Fibroblast of skin of scalp (primary cell): Measurements from ENCODE around the gene FES.
A peak's percentile ranks its signal among the peaks of the same experiment; 100 is the strongest.
"Not testable (repeated sequence)": the region's sequence is repeated elsewhere in the genome, so short reads cannot be mapped to it uniquely, and the experiment has no call there.

ENCODE experiments used
- DNase-seq: peaks from one replicate; pipeline ENCODE4 v3.0.0-alpha.2; 2013

FES gene

GRCh38 chr15:90862487-90862886 lies 21.8 kb upstream of the FES start:
- no peak for DNase-seq

- no peak for DNase-seq
These were observed 21.1 kb upstream of the FES start for GRCh38 chr15:90862964-90863778.

DNA sequence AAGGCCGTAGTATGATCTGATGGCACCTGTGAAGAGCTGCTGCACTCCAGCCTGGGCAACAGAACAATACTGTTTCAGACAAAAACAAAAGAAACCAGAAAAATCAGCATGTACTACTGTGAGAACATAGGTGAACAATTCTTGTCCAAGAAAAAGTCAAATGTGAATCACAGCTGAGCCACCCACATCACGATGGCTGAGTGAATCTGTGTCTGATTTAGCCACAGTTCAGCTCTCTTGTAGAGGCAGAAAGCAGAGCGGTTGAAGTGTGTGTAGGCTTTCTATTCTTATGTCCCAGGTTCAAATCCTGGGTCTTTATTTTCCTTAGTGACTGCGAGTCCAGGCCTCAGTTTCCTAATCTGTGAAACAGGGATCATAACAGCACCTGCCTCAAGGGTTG lies 20.3 kb upstream of the FES start:
- no peak for DNase-seq

DNA sequence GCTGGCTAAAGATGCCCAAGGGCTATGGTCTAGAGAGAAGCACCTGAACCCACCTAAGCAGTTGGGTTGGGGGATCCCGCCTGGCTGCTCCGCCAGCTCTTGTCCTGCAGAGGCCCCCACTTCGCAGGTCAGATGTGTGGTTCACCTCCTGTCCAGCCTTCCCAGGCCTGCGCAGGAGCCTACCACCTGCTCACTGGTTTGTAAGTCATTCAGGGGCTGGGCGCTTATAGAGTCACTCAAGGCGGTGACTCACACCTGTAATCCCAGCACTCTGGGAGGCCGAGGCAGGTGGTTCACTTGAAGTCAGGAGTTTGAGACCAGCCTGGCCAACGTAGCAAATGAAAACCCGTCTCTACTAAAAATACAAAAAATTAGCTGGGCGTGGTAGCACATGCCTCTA lies 19.8 kb upstream of the FES start:
- DNase-seq = no peak

DNA sequence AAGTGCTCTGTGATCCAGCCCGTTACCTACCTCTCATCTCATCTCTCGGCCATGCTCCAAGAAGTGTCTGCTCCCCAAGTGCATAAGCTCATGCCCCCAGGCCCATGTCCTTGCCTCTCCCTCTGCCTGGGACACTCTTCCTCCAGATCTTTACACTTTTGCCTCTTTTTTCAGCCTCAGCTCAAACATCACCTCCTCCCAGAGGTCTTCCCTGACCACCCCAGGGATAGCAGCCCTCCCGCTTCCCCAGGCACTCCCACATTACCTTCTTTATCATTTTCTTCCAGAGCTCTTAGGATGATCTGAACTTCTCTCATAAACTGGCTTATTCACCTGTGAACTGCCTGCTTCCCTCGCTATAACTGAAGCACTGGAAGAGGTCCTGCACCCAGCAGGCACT lies 18.6 kb upstream of the FES start:
- DNase-seq = no peak

- DNase-seq = no peak
These were observed 18.1 kb upstream of the FES start for GRCh38 chr15:90866161-90866715.

GRCh38 chr15:90866800-90867199 lies 17.5 kb upstream of the FES start:
- no peak for DNase-seq

DNA sequence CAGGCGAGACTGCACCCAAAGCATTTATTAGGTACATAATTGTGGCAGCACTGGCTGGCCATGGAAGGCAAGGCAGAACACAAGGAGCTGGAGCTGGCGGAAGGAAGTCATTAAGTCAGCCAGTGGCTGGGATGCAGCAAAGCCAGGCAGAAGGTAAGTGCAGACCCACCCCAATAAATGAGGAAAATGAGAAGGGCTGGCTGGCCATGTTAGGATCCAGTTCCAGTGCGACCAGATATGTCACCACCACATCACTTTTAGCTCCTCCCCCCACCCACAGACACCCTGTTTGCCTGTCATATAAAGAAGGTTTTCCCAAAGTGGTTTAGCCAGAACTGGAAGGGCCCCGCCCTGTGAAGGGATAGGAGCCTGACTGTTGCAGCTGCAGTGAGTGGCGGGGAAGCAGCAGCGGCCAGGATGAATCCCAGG lies 16.0 kb upstream of the FES start, which contains the start of gene FURIN:
Gene FURIN, plus strand, starts transcription at position 328 of the 429 bp plus-strand sequence. CDS start 7,153 bp downstream, outside the sequence.
- DNase-seq = no peak

DNA sequence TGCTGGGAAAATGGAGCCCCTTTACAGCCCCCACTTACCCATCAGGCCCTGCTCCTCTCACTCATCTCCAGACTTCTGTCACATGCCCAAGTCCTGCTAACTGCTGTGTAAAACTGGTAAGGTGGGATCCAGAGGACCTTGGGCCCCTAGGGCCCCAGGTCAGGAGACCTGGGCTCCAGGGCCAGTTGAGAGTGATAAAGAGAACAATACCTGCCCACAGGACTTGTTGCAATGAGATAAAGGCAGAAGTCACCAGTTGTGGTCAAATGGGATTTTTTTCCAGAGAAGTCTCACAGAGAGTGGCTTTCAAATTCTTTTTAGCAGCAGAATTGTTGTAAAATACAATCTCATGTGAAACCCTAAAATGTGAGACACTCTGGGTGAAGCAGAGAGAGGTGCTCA lies 15.2 kb upstream of the FES start:
- no peak for DNase-seq

DNA sequence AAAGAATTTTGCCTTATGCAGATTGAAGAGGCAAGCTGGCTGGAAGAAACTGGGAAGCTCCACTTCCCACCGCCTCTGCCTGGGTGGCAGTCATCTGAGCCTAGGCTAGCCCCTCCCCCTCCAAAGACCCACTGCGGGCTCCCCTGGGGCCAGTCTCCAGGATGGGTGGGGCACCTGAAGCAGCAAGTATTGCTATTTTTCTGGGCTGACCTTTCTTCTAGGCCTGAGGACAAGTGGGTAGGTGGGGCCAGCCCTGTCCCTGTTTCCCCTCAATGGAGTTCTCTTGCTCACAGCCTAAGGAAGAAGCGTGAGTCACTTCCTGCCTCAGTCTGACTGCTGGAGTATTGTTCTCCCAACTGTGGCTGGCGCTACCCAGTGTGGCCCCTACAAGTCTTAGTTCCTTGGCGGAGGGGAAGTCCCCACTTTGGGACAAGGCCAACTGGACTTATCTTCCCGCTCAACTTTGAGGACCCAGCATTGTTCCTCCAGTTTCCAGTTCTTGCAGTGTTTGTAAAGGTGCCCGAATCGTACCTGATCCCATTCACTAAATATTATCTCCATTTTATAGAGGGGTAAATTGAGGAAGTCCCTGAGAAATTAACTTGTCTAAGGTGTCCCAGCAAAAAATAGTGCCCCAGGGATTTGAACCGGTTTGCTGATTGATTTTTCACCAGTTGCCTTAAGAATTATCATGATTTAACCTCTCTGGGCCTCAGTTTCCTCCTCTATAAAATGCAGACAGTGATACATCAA lies 14.5 kb upstream of the FES start:
- DNase-seq = peak; percentile 86

- no peak for DNase-seq
These were observed 13.8 kb upstream of the FES start for GRCh38 chr15:90870354-90871138.

DNA sequence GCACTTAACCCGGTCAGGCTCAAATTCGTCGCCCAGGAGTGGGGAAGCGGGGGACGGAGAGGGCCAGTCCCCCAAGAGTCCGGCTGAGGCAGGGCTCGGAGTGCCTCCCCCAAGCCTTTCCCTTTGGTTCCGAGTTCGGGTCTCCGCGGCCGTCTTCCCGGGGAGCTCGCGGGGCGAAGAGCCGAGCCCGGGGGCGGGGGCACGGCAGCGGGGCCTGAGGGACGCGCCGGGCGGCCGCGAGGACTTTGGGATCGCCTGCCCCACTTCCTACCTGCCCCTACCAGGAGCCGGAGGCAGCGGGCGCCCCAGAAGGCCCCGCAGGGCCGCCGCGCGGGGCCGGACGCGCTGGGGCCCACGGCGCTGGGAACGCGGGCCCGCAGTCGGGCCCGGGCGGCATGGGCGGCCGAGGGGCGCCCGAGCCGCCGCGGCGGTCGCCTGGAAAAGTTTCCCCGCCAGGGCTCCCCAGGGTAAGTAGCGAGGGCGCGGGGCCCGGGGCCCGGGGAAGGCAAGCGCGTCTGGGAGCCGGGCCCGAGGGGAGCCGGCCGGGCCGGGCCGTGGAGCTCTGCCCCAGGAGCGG lies 13.1 kb upstream of the FES start:
- DNase-seq = no peak

DNA sequence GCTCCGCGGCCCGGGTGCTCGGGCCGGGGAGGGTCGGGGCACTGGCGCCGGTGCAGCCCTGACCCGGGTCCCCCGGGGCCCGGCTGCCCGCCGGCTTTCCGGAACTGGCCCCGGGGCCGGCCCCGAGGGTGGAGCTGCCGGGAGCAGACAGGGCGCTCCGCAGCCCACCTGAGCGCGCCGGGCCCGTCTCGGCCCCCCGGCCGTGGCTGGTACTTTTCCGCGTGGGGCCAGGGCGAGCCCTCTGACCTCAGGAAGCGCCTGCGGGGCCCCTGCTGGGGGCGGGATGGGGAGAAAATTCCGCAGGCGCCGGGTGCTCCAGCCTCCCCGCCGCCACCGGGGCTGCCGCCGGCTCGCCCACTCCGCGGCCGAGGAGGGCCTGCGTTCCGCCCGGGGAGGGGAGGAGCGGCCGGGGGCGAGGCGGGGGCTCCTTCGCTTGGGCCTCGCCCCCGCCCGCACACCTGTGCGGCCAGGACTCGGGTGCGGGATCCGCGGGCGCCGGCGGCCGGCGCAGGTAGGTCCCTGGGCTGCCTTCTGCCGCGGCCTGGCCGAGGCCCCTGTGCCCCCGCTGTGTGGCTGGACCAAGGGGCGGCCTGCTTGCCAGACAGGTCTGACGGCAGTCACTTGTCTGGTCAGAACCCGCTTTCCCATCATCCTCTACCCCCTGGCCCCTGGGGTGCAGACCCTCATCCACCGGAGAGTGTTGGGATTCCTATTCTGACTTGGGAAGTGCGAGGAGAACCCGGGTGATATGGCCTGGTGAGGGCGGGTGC lies 12.4 kb upstream of the FES start:
- DNase-seq = no peak

DNA sequence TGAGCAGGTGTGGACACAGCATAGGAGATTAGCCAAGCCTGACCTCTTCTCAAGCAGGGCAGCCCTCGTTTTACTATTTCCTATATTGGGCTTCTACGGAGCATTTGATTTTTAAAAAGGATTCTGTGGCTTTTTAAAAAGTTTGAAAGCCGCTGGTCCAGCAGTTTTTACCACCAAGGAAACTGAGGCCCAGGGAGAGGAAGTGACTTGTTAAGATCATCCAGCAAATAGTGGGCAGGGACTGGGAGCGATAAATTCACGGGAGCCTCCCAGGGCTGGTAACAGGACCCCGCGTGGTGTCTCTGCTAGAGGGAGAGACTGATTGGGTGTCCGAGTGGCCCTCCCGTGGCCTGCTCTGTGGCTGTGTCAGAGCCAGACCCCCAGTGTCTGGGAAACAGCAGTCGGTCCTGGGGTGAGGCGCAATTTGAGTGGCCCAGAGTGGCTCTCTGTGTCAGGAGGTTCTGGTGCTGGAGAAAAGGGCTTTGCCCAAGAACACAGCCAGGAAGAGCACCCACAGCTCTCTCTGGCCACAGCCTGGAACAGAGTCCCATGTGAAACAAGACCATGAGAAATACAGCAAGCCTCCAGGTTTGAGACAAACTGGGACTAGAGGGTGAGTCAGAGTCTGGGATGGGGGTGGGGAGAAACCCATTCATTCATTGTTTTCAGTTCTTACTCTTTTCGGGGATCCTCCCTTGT lies 11.7 kb upstream of the FES start:
- DNase-seq = peak; percentile 79

GRCh38 chr15:90873488-90873997 lies 10.8 kb upstream of the FES start:
- DNase-seq = no peak

DNA sequence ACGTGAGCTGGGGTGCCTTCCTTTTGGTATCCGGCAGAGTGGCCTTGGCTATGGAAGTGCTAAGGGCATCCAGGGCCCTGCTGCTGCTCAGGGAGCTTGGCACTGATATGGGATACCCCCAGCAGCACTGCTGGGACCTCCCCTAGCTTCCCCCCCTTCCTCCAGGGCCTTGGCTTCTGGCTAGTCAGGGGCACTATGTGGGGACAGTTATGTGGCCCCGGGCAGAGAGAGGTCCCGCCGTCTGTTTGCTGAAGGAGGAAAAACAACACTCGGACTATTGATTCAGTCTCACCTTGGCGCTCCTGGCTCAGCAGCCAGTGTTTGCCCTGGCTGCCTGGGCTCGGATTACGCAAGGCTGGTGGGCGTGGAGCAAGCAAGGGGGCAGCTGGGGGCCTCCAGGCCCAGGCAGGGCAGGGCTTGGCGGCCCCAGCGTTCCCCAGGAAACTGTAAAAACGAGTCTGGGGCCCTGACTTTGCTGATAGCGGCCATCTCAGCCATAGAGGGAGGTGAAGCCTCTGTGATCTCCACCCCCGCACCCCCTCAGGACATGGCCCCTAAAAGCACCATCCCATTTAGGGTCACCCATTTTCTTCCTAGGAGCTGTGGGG lies 10.2 kb upstream of the FES start:
- no peak for DNase-seq

- not testable (repeated sequence) for DNase-seq
These were observed 9.3 kb upstream of the FES start for GRCh38 chr15:90874986-90875385.

DNA sequence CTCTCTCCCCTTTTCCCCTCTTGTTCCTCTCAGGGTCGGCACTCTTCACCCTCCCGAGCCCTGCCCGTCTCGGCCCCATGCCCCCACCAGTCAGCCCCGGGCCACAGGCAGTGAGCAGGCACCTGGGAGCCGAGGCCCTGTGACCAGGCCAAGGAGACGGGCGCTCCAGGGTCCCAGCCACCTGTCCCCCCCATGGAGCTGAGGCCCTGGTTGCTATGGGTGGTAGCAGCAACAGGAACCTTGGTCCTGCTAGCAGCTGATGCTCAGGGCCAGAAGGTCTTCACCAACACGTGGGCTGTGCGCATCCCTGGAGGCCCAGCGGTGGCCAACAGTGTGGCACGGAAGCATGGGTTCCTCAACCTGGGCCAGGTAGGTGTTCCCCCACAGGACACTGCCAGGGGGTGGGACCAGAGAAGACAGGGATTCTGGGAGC lies 8.7 kb upstream of the FES start:
- no peak for DNase-seq

- no peak for DNase-seq
These were observed 8.3 kb upstream of the FES start for GRCh38 chr15:90876046-90876445.

GRCh38 chr15:90876512-90877170 lies 7.7 kb upstream of the FES start:
- no peak for DNase-seq
